HG02571 (cell line): Measurements from ENCODE around the gene TTC24.
"Not testable (repeated sequence)": the region's sequence is repeated elsewhere in the genome, so short reads cannot be mapped to it uniquely, and the experiment has no call there.

Experiments used
- ATAC-seq: cut with Tn5 transposase; IDR thresholded peaks from one replicate; pipeline ENCODE4 v1.9.1; 2021; ENCODE audit warnings: mild to moderate bottlenecking, moderate library complexity; ENCODE audit not compliant: unreplicated experiment

TTC24 gene

DNA sequence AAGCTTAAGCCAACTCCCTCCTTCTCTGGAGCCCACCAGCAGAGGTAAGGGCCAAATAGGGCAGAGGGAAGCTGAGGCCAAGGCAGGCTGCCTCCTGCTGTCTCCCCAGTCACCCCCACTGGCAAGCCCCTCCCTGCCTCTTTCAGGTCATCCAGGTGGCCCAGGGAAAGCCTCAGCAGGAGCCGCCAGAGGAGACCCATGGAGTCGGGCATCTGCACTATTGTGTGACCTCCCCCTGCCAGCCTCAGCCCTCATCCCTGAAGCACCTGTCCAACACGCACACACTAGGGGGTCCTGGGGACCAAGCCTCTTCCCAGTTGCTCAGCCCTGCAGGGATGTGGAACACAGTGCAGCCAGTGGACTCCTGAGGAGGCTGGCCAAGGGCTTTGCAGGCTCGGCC, 6.8 kb downstream of the TTC24 start:
- ATAC-seq: no peak

GRCh38 chr1:156586892-156587477, 7.5 kb downstream of the TTC24 start:
- no peak for ATAC-seq

DNA sequence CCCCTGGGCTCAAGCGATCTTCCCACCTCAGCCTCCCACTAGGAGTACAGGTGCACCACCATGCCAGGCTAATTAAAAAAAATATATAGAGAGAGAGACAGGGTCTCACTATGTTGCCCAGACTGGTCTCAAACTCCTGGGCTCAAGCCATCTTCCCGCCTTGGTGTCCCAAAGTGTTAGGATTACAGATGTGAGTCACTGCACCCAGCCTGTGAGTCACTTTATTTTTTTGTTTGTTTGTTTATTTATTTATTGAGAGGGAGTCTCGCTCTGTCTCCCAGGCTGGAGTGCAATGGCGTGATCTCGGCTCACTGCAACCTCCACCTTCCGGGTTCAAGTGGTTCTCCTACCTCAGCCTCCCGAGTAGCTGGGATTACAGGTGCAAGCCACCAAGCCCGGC, 8.4 kb downstream of the TTC24 start:
- ATAC-seq: not testable (repeated sequence)

DNA sequence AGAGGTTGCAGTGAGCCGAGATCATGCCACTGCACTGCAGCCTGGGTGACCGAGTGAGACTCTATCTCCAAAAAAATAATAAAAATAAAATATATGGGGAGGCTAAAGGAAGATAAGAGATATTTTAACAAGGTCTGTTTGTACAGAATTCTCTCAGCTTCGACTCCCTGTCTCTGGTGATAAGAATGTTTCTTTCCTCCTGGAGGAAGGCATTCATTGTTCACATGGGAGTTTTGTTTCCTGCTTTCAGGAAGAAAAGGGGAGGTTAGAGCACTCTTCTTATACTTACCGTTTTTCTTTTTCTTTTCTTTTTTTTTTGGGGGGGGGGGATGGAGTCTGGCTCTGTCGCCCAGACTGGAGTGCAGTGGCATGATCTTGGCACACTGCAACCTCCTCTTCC, 10.0 kb downstream of the TTC24 start:
- ATAC-seq: no peak

DNA sequence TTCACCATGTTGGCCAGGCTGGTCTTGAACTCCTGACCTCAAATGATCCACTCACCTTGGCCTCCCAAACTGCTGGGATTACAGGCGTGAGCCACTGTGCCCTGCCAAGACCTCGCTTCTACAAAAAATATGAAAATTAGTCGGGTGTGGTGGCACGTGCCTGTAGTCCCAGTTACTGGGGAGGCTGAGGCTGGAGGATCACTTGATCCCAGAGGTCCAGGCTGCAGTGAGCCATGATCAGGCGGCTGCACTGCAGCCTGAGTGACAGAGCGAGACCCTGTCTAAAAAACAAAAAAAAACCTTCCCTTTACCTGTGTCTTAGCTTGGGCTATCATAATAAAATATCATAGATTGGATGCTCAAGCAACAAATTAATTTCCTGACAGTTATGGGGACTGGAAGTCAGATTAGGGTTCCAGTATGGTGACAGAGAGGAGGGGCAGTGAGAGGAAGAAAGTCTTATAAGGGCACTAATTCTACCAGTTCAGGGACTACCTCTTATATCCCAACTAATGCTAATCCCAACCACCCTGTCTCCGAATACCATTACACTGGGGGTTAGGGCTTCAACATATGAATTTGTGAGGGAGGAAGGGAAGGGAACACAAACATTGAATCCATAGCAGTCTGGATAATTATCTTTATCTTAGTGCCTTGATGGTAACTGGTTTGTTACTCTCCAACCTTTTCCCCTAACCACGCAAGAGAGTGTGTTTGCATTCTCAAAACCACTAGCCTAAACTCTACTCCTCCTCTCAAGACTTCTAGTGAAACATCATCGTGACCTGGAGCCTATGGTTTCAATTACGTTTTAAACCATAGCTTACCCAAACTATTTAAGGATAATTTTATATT, 11.0 kb downstream of the TTC24 start:
- no peak for ATAC-seq

DNA sequence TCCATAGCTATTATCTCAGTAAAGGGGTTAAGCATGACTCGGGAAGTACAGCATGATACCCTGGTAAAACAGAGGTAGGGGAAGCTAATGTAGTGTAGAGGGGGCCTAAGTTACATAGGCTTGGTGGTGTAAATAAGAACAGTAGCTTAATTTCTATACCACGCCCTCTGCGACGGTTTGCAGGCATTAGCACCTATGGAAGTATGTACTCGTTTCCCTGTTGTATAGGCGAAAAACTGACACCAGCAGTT, 11.6 kb downstream of the TTC24 start:
- ATAC-seq: no peak

- ATAC-seq: peak; percentile 80
Observed at GRCh38 chr1:156591432-156592157, 12.1 kb downstream of the TTC24 start, which contains the start of gene NAXE. Gene NAXE, plus strand, starts transcription at chr1:156591776. Its CDS starts 29 bp downstream, at chr1:156591805.

GRCh38 chr1:156592158-156592909, 12.8 kb downstream of the TTC24 start:
- no peak for ATAC-seq

DNA sequence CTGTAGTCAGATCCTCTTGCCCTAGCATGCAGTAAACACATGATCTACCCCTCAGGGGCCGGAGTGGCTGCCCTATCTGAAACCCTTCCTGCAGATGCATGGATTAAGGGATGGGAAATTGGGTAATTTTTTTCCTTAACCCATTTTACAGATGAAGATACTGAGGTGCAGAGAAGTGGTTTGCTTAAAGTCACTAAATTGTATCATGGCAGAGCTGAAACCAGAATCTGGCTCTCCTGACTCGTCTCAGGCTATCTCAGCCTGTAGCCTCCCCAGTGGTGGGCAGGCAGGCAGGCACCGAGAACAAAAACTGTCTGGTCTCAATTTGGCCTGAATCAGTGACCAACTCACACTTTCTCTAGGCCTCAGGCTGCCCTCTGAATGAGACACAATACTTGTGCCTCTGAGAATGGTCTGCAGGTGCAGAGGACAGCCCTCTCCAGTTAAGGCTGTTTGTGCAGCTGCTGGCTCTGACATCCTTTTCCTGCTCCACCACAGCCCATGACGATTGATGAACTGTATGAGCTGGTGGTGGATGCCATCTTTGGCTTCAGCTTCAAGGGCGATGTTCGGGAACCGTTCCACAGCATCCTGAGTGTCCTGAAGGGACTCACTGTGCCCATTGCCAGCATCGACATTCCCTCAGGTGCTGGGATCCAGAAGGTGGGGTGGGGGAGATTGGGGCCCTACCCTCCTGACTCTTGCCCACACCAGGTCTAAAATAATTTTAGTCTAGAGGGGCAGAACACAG, 13.6 kb downstream of the TTC24 start:
- ATAC-seq: no peak

GRCh38 chr1:156593661-156593989, 14.1 kb downstream of the TTC24 start:
- ATAC-seq: no peak

GRCh38 chr1:156594190-156594589, 14.7 kb downstream of the TTC24 start:
- no peak for ATAC-seq

GRCh38 chr1:156595016-156595415, 15.5 kb downstream of the TTC24 start:
- no peak for ATAC-seq

DNA sequence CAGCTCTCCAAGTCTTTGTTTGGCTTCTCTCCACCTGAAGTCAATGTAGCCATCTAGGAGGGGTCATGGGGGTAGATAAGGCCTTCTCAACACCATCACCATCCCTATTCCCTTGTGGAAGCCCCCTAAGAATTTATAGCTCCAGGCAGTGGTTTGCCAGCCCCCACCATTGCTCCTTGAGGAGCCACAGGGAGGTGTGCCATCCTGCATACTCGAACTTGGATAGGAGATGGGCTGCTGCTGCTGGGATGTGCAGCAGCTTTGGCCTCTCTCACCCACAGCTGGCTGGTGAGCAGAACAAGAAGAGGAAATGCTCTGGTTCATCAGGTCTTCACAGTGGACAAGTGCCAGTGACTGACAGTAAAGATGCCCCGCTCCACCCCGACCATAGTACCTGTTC, 16.9 kb downstream of the TTC24 start:
- ATAC-seq: no peak

DNA sequence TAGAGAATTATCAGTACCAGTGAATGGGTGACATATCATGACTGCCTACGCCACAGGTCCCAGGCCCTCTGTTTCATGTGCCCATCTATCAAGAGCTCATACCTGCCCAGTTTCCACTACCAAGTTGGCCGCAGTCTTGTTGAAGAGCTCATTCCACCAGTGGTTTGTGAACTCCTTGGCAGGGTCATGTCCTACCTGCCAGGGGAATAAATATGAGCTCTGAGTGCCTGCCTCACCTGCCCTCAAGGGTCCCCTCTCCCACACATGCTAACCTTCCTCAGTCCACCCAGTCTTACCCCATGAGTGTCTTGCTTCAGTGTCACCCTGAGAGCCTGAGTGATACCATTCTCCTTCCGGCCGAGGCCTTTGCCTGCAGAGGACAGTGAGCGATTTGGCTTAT, 18.6 kb downstream of the TTC24 start:
- no peak for ATAC-seq

- no peak for ATAC-seq
Observed at GRCh38 chr1:156598731-156599432, 19.4 kb downstream of the TTC24 start.

GRCh38 chr1:156599811-156600210, 20.3 kb downstream of the TTC24 start:
- no peak for ATAC-seq

- no peak for ATAC-seq
Observed at GRCh38 chr1:156600733-156601121, 21.2 kb downstream of the TTC24 start.

DNA sequence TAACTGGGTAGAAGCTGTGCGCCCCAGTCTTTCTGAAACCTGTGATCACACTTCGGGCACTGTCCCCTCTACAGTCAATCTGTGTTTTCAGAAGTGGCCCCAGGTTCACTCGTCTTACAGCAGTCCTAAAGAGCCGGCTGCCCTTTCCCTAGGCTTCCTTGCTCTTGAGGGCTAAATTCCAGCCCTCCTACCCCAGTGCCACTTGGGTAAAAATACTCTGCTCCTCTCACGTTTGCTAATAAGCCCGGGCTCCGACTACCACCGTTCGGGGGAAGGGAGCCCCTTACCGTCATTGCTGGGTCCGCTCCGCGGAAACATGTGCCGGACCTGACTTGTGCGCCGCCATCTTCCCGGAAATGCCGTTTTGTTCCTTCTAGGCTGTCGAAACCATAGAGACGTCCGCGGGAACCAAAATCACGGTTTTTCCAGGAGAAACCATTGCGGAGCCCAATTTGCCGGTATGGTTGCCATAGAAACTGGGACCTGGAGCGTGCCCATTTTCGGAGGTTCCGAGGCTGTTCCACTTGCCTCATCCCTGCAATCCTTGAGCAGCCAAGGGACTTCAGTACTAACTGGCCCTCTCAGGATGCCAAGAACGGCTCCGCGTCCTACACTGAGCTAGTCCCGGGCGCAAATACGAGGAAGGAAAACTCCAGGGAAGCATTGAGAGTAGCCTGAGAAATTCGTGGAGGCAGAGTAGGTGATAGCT, 21.8 kb downstream of the TTC24 start, which contains the start of gene GPATCH4:
Gene GPATCH4 (minus strand): TSS at position 358 of the 709 bp plus-strand sequence.
- peak; percentile 60 for ATAC-seq

DNA sequence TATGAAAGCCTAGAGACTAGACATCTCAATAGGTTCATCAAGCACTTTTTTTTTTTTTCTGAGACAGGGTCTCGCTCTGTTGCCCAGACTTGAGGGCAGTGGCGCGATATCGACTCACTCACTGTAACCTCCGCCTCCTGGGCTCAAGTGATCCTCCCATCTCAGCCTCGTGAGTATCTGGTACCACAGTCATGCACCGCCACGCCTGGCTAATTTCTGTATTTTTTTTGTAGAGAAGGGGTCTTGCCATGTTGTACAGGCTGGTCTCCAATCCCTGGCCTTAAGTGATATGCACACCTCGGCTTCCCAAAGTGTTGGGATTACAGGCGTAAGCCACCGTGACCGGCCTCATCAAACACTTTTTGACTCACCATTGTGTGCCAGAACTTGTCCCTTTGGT, 22.4 kb downstream of the TTC24 start:
- no peak for ATAC-seq
